ENCODE measurements around the gene PUS10. TPM values are rescaled to one million over a fixed set of nuclear protein-coding genes. Genes with fewer than 3 reads are reported as not detected.

The PUS10 gene
- total RNA-seq, 1 donor from 2014 or later = 6.1 TPM

GRCh38 chr2:60974652-60975051 lies 43.4 kb downstream of the PUS10 start:
- no peak for DNase-seq (ENCODE audit: low read depth)
- TF ChIP-seq CTCF (IDR thresholded peaks at IDR 0.05; ENCODE audit: insufficient read depth, low read length, severe bottlenecking) = no peak
- H3K27me3 ChIP-seq (ENCODE audit: control insufficient read depth, insufficient read depth, low read length) = no peaks in the 10 kb centered on the region
- no peaks in the 10 kb centered on the region for H3K36me3 ChIP-seq (ENCODE audit: control insufficient read depth, insufficient read depth, low read length)
- no peak overlapping the region for H3K4me3 ChIP-seq (ENCODE audit: low read depth, low read length)
- FAIRE-seq = no peak

GRCh38 chr2:60973705-60974104 lies 44.4 kb downstream of the PUS10 start:
- no peak overlapping the region for H3K4me3 ChIP-seq (ENCODE audit: low read depth, low read length)
- no peak for TF ChIP-seq CTCF (IDR thresholded peaks at IDR 0.05; ENCODE audit: insufficient read depth, low read length, severe bottlenecking)
- H3K27me3 ChIP-seq (ENCODE audit: control insufficient read depth, insufficient read depth, low read length) = no peaks in the 10 kb centered on the region
- DNase-seq (ENCODE audit: low read depth) (no peak), FAIRE-seq (no peak)
- no peaks in the 10 kb centered on the region for H3K36me3 ChIP-seq (ENCODE audit: control insufficient read depth, insufficient read depth, low read length)

GRCh38 chr2:60972889-60973656 lies 45.0 kb downstream of the PUS10 start:
- FAIRE-seq (no peak), DNase-seq (ENCODE audit: low read depth) (no peak)
- TF ChIP-seq CTCF (IDR thresholded peaks at IDR 0.05; ENCODE audit: insufficient read depth, low read length, severe bottlenecking) = no peak
- no peaks in the 10 kb centered on the region for H3K27me3 ChIP-seq (ENCODE audit: control insufficient read depth, insufficient read depth, low read length)
- H3K36me3 ChIP-seq (ENCODE audit: control insufficient read depth, insufficient read depth, low read length) = no peaks in the 10 kb centered on the region
- H3K4me3 ChIP-seq (ENCODE audit: low read depth, low read length) = no peak overlapping the region

- H3K36me3 ChIP-seq (ENCODE audit: control insufficient read depth, insufficient read depth, low read length) = no peaks in the 10 kb centered on the region
- DNase-seq (ENCODE audit: low read depth) = no peak
- H3K27me3 ChIP-seq (ENCODE audit: control insufficient read depth, insufficient read depth, low read length) = no peaks in the 10 kb centered on the region
- no peak for FAIRE-seq
- no peak overlapping the region for H3K4me3 ChIP-seq (ENCODE audit: low read depth, low read length)
- no peak for TF ChIP-seq CTCF (IDR thresholded peaks at IDR 0.05; ENCODE audit: insufficient read depth, low read length, severe bottlenecking)
These were observed 51.3 kb downstream of the PUS10 start for GRCh38 chr2:60966507-60967405.

GRCh38 chr2:60965499-60965785 lies 52.6 kb downstream of the PUS10 start:
- no peak for DNase-seq (ENCODE audit: low read depth)
- TF ChIP-seq CTCF (IDR thresholded peaks at IDR 0.05; ENCODE audit: insufficient read depth, low read length, severe bottlenecking) = no peak
- H3K27me3 ChIP-seq (ENCODE audit: control insufficient read depth, insufficient read depth, low read length) = no peaks in the 10 kb centered on the region
- no peak for FAIRE-seq
- H3K36me3 ChIP-seq (ENCODE audit: control insufficient read depth, insufficient read depth, low read length) = no peaks in the 10 kb centered on the region
- no peak overlapping the region for H3K4me3 ChIP-seq (ENCODE audit: low read depth, low read length)

All from bronchial epithelial cell (primary cell).